ENCODE data around the gene OVOL2.
"Not testable (repeated sequence)": the region's sequence is repeated elsewhere in the genome, so short reads cannot be mapped to it uniquely, and the experiment has no call there.

Gene OVOL2

DNA sequence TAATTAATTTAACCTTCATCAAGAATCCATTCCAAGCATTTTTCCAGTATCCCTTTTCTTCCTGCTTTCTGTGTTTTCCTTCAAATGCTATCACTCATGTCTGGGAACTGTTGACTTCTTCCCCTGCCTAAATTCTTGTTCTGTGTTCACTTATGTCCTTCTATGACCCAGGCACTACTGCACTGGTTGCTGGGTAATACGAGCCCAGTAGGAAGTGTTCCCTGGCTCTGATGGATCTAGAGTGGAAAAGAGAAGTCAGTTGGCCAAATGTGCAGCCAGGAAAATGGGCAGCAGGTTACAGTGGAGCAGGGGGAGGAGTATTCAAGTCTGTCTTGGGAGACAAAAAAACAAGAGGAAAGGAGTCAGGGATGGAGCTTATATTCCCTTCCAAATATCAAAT lies 7.1 kb downstream of the OVOL2 start:
- no peaks in the 10 kb centered on the region for H3K4me1 Mint-ChIP-seq
- H3K27me3 Mint-ChIP-seq, result peaks cover 79% of the 10 kb centered on the region
- no peaks in the 10 kb centered on the region for H3K9me3 Mint-ChIP-seq
- H3K27ac Mint-ChIP-seq (ENCODE audit: low read depth), result no peak overlapping the region
- DNase-seq (ENCODE audit: low spot score in 2 of 2) (no peak), ATAC-seq (replicated peaks; ENCODE audit: extremely low read depth, poor library complexity, severe bottlenecking) (no peak)
- H3K36me3 Mint-ChIP-seq (ENCODE audit: insufficient read depth), result peaks cover 2% of the 10 kb centered on the region
- H3K4me3 Mint-ChIP-seq, result no peak overlapping the region

DNA sequence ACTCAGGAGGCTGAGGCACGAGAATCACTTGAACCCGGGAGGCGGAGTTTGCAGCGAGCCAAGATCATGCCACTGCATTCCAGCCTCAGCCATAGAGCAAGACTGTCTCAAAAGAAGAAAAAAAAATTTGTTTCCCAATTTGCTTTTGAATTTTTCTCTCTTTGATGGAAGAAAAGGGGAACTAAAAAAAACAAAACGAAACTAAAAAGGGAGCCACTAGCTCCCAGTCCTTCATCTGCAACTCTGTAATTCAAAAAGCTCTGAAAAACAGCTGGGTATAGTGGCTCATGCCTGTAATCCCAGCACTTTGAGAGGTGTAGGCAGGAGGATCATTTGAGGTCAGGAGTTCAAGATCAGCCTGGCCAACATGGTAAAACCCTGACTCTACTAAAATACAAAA lies 9.5 kb downstream of the OVOL2 start:
- H3K36me3 Mint-ChIP-seq (ENCODE audit: insufficient read depth), result no peaks in the 10 kb centered on the region
- no peak overlapping the region for H3K27ac Mint-ChIP-seq (ENCODE audit: low read depth)
- H3K4me3 Mint-ChIP-seq, result no peak overlapping the region
- no peaks in the 10 kb centered on the region for H3K9me3 Mint-ChIP-seq
- peaks cover 78% of the 10 kb centered on the region for H3K27me3 Mint-ChIP-seq
- no peak for DNase-seq (ENCODE audit: low spot score in 2 of 2)
- no peak for ATAC-seq (replicated peaks; ENCODE audit: extremely low read depth, poor library complexity, severe bottlenecking)
- no peaks in the 10 kb centered on the region for H3K4me1 Mint-ChIP-seq

DNA sequence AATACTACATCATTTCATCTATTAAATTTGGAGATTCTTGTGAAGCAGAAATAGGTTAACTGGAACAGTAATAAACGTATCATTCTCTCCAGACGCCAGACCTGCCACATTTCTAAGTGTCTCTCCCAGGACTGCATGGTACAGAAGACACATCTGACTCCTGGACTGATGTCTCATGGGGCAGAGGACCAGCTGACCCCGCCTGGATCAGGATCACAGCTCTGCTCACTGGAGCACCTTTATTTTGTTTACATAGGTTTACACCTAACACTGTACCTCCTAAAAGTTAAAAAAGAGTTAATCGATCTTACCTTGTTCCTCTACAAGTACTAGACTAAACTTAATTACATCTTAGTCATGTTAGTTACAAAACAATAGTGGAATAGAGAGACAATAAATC lies 11.2 kb downstream of the OVOL2 start:
- Mint-ChIP-seq H3K4me3 (no peak overlapping the region), H3K27ac (ENCODE audit: low read depth) (no peak overlapping the region), H3K9me3 (peaks cover 5% of the 10 kb centered on the region), H3K4me1 (no peaks in the 10 kb centered on the region), H3K36me3 (ENCODE audit: insufficient read depth) (no peaks in the 10 kb centered on the region), H3K27me3 (peaks cover 72% of the 10 kb centered on the region)
- ATAC-seq (replicated peaks; ENCODE audit: extremely low read depth, poor library complexity, severe bottlenecking), result no peak
- no peak for DNase-seq (ENCODE audit: low spot score in 2 of 2)

DNA sequence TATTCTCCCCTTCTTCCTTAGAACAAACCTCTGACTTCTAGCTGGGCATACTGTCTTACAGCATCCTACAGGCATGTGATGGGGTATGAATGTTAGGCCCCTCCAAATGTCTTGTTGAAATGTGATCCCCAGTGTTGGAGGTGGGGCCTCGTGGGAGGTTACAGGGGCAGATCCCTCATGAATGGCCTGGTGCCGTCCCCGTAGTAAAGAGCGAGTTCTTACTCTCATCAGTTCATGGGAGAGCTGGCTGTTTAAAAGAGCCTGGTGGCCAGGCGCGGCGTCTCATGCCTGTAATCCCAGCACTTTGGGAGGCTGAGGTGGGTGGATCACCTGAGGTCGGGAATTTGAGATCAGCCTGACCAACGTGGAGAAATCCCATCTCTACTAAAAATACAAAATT lies 15.5 kb downstream of the OVOL2 start:
- no peak overlapping the region for H3K27ac Mint-ChIP-seq (ENCODE audit: low read depth)
- ATAC-seq (replicated peaks; ENCODE audit: extremely low read depth, poor library complexity, severe bottlenecking) (no peak), DNase-seq (ENCODE audit: low spot score in 2 of 2) (no peak)
- H3K4me1 Mint-ChIP-seq, result no peaks in the 10 kb centered on the region
- H3K4me3 Mint-ChIP-seq, result no peak overlapping the region
- H3K27me3 Mint-ChIP-seq, result peaks cover 89% of the 10 kb centered on the region
- H3K36me3 Mint-ChIP-seq (ENCODE audit: insufficient read depth), result no peaks in the 10 kb centered on the region
- peaks cover 5% of the 10 kb centered on the region for H3K9me3 Mint-ChIP-seq

DNA sequence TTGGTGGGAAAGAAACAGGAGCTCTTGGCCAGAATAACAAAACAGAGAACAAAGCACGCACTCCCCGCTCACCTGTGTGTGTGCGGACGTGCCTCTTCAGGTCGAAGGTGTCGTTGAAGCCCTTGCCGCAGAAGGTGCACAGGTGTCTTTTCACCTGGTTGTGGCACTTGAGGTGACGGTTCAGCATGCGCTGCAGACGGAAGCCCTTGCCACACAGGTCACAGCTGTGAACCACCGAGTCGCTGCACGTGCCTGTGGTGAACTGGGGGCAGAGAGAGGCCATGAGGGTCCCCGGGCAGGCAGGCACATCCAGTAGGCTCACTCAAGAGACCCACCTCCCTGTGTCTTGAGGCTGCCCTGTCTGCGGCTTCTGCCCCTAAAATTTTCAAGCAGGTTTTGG lies 16.3 kb downstream of the OVOL2 start:
- Mint-ChIP-seq H3K4me1 (no peaks in the 10 kb centered on the region), H3K4me3 (no peak overlapping the region), H3K27me3 (peaks cover 84% of the 10 kb centered on the region), H3K36me3 (ENCODE audit: insufficient read depth) (no peaks in the 10 kb centered on the region), H3K9me3 (peaks cover 5% of the 10 kb centered on the region), H3K27ac (ENCODE audit: low read depth) (no peak overlapping the region)
- ATAC-seq (replicated peaks; ENCODE audit: extremely low read depth, poor library complexity, severe bottlenecking) (no peak), DNase-seq (ENCODE audit: low spot score in 2 of 2) (no peak)

DNA sequence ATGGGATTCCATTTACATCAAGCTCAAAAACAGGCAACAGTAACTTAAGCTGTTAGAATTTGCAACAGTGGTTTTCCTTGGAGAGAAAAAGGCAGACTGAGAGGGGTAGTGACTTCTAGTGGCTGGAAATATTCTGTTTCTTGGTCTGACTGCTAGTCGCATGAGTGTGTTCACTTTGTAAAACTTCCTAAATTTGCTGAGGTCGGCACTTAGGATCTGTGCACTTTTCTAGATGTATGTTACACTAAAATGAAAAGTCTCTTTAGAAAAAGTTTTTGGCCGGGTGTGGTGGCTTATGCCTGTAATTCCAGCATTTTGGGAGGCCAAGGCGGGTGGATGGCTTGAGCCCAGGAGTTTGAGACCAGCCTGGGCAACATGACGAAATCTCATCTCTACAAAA lies 18.7 kb downstream of the OVOL2 start:
- ATAC-seq (replicated peaks; ENCODE audit: extremely low read depth, poor library complexity, severe bottlenecking) (no peak), DNase-seq (ENCODE audit: low spot score in 2 of 2) (no peak)
- Mint-ChIP-seq H3K27me3 (peaks cover 72% of the 10 kb centered on the region), H3K36me3 (ENCODE audit: insufficient read depth) (no peaks in the 10 kb centered on the region), H3K4me3 (no peak overlapping the region), H3K27ac (ENCODE audit: low read depth) (no peak overlapping the region), H3K4me1 (no peaks in the 10 kb centered on the region), H3K9me3 (peaks cover 5% of the 10 kb centered on the region)

DNA sequence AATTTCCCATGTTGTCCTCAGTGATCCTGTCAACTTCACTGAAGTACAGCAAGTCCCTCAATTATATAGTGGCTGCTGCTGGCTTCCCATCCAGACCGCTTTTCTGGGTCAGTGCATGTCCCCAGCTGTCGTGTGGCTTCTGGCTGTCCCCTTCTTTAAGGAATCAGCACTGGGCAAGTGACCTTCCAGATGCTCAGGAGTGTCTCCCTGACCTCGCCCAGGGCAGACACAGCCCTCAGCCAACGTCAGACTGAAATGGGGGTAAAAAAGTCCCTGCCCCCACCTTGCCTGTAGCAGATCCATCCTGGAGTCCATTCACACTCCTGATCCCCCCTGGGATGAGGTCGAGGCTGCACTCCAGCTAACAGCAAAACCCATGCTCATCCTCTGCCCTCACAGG lies 23.7 kb downstream of the OVOL2 start:
- no peak for DNase-seq (ENCODE audit: low spot score in 2 of 2)
- no peak overlapping the region for H3K4me3 Mint-ChIP-seq
- no peaks in the 10 kb centered on the region for H3K9me3 Mint-ChIP-seq
- ATAC-seq (replicated peaks; ENCODE audit: extremely low read depth, poor library complexity, severe bottlenecking), result no peak
- H3K27ac Mint-ChIP-seq (ENCODE audit: low read depth), result no peak overlapping the region
- H3K27me3 Mint-ChIP-seq, result peaks cover 30% of the 10 kb centered on the region
- H3K36me3 Mint-ChIP-seq (ENCODE audit: insufficient read depth), result no peaks in the 10 kb centered on the region
- H3K4me1 Mint-ChIP-seq, result no peaks in the 10 kb centered on the region

DNA sequence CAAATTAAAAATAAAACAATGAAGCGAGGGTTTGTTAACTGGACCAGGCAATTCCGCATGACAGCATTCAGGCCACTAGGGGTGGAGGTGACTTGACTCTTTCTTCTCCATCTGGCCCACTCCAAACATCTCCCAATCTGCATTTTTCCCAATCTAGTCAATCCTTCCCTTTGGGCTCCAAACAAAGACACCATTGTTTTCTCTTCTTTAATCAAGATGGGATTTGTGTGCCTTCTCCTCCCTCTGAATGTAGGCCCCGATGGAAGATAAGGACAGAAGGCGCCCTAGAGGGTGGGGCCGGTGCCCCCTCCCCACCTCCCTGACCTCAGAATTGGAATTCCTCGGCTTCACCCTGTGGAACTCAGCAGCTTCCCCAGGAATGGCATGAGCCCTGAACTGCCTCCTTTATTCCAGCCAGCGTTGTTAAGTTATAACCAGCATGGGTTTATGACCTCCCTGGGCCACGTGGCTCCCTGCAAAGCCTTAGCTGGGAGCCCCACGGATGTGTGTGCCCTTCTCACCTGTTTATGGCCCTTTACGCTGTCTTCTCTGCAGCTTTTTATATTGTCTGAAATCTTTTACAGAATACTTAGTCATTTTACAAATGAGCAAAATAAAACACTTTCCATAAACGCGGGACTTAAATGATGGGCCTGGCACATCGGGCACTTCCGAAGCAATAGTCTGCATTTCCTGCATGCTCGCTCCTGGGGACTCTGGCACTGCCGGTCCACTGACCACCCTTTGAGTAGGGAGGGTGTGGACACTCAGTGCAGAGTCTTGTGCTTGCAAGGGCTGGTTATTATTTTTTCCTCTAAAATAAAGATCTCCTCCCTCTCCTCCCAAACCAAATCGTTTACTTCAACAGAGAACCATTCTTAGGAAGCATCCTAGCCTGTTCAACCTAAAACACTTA lies 24.5 kb downstream of the OVOL2 start:
- DNase-seq (ENCODE audit: low spot score in 2 of 2) (no peak), ATAC-seq (replicated peaks; ENCODE audit: extremely low read depth, poor library complexity, severe bottlenecking) (no peak)
- no peak overlapping the region for H3K4me3 Mint-ChIP-seq
- no peaks in the 10 kb centered on the region for H3K36me3 Mint-ChIP-seq (ENCODE audit: insufficient read depth)
- no peak overlapping the region for H3K27ac Mint-ChIP-seq (ENCODE audit: low read depth)
- no peaks in the 10 kb centered on the region for H3K4me1 Mint-ChIP-seq
- H3K9me3 Mint-ChIP-seq, result no peaks in the 10 kb centered on the region
- peaks cover 22% of the 10 kb centered on the region for H3K27me3 Mint-ChIP-seq

DNA sequence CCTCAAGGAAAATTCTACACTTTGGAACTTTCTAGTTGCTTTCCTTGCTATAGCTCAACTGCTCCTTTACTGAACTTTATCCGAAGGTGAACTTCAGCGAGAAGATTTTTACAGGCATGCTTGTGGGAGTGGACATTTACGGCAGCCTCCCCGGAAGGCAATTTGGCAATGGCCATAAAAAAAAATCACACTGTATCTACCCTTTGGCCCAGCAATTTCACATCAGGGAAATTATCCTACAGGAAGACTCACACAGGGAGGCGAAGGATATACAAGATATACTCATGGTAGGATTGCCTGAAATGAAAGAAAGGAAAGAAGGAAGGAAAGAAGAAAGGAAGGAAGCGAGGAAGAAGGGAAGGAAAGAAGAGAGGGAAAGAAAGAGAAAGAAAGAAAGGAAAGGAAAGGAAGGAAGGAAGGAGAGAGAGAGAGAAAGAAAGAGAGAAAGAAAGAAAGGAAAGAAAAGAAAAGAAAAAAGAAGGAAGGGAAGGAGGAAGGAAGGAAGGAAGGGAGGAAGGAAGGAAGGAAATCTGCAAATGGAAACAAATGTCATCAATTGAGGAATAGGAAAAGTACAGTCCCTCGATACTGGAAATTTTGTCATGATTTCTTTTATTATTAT lies 25.7 kb downstream of the OVOL2 start:
- ATAC-seq (replicated peaks; ENCODE audit: extremely low read depth, poor library complexity, severe bottlenecking) (no peak), DNase-seq (ENCODE audit: low spot score in 2 of 2) (no peak)
- Mint-ChIP-seq H3K4me1 (no peaks in the 10 kb centered on the region), H3K9me3 (no peaks in the 10 kb centered on the region), H3K27me3 (peaks cover 12% of the 10 kb centered on the region), H3K36me3 (ENCODE audit: insufficient read depth) (no peaks in the 10 kb centered on the region), H3K4me3 (no peak overlapping the region), H3K27ac (ENCODE audit: low read depth) (no peak overlapping the region)

DNA sequence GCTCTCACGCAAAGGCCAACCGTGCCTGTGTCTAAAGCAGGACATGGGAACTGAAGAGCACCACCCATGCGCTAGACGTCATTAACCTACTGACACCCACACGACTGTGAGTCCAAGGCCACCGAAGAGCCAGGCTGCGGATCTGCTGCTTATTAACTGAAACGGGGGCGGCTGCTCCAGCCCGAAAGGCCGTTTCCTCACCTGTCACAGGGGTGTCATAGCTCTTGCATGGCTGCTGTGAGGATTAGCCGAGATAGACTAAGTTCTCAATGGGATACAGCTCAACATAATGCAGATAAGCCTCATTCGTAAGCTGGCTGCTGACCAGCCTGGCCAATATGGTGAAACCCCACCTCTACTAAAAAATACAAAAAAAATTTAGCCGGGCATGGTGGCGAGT lies 26.7 kb downstream of the OVOL2 start:
- Mint-ChIP-seq H3K27me3 (peaks cover 12% of the 10 kb centered on the region), H3K4me1 (no peaks in the 10 kb centered on the region), H3K36me3 (ENCODE audit: insufficient read depth) (no peaks in the 10 kb centered on the region), H3K27ac (ENCODE audit: low read depth) (no peak overlapping the region), H3K9me3 (no peaks in the 10 kb centered on the region), H3K4me3 (no peak overlapping the region)
- ATAC-seq (replicated peaks; ENCODE audit: extremely low read depth, poor library complexity, severe bottlenecking) (no peak), DNase-seq (ENCODE audit: low spot score in 2 of 2) (no peak)

DNA sequence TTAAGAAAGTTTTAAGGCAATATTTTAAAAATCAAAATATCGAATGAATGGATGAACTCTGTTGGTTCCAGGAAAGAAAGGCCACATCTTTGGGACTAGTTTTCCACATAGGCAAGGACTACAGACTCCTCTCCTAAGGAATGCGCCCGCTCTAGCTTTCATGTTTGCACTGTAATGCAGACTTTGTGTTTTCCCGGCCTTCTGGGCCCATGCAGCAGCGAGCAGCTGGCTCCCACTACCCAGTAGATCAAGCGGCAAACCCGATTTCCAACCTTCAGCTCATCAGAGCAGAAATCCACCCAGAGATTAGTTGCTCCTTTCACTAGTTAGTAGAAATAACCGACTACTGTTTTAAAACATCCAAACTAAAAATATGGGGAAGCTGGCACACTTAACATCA lies 27.7 kb downstream of the OVOL2 start:
- ATAC-seq (replicated peaks; ENCODE audit: extremely low read depth, poor library complexity, severe bottlenecking) (no peak), DNase-seq (ENCODE audit: low spot score in 2 of 2) (no peak)
- H3K4me1 Mint-ChIP-seq, result no peaks in the 10 kb centered on the region
- no peak overlapping the region for H3K4me3 Mint-ChIP-seq
- H3K36me3 Mint-ChIP-seq (ENCODE audit: insufficient read depth), result no peaks in the 10 kb centered on the region
- peaks cover 10% of the 10 kb centered on the region for H3K27me3 Mint-ChIP-seq
- no peak overlapping the region for H3K27ac Mint-ChIP-seq (ENCODE audit: low read depth)
- H3K9me3 Mint-ChIP-seq, result no peaks in the 10 kb centered on the region

DNA sequence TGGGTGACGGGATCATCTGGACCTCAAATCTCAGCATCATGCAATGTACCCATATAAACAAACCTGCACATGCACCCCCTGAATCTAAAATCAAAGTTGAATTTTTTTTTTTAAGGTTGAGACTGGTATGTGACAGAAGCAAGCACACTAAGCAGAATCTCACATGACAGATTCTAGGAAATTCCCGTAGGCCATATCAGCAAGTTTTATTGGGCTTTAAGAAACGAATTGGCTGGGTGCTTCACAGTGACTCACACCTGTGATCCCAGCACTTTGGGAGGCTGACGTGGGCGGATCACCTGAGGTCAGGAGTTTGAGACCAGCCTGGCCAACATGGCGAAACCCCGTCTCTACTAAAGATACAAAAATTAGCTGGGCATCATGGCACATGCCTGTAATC lies 30.7 kb downstream of the OVOL2 start:
- H3K27ac Mint-ChIP-seq (ENCODE audit: low read depth); H3K9me3 Mint-ChIP-seq; ATAC-seq (replicated peaks; ENCODE audit: extremely low read depth, poor library complexity, severe bottlenecking); H3K36me3 Mint-ChIP-seq (ENCODE audit: insufficient read depth); H3K27me3 Mint-ChIP-seq; H3K4me1 Mint-ChIP-seq; H3K4me3 Mint-ChIP-seq; DNase-seq (ENCODE audit: low spot score in 2 of 2): not testable (repeated sequence)

DNA sequence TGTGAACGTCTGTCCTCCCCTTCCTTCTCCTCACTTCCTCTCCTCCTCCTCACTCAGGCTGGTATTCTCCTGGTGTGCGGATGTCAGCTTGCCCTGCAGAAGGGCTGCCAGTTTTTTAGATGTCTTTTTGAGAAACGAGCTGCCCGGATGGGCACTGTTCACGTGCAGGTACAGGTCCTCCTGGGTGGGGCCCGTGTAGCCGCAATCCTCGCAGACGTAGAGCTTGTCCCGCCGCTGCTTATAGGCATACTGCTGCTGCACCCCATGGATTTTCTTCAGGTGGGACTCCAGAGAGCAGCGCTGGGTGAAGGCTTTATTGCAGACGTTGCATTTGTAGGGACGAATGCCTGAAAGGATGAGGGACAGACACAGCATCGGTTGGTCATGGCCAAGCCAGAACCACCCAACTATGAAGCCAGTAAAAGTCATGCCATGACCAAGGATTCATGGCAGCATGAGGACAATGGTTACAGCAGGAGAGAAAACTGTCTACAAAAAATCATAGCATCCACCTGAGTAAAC lies 33.0 kb downstream of the OVOL2 start:
- Mint-ChIP-seq H3K9me3 (no peaks in the 10 kb centered on the region), H3K4me3 (no peak overlapping the region), H3K27me3 (no peaks in the 10 kb centered on the region), H3K27ac (ENCODE audit: low read depth) (no peak overlapping the region), H3K4me1 (no peaks in the 10 kb centered on the region), H3K36me3 (ENCODE audit: insufficient read depth) (no peaks in the 10 kb centered on the region)
- ATAC-seq (replicated peaks; ENCODE audit: extremely low read depth, poor library complexity, severe bottlenecking), result no peak
- no peak for DNase-seq (ENCODE audit: low spot score in 2 of 2)

All from central memory CD8-positive, alpha-beta T cell (primary cell).